Mucosa of descending colon (tissue), 3 donors: ENCODE results near the gene TMEM135. TPM values are rescaled to one million over a fixed set of nuclear protein-coding genes. Genes with fewer than 3 reads are reported as not detected.

Experiments used
- ATAC-seq: fragments of 200-7000 bp; cut with Tn5 transposase; one replicate; pipeline ENCODE4 v1.9.1; 2020; ENCODE audit warnings: mild to moderate bottlenecking, moderate library complexity
- DNase-seq, 3 donors: peaks; one replicate each; pipeline ENCODE4 v3.0.0-alpha.2; 2020
- H3K36me3 ChIP-seq: fragments of 200-600 bp; one replicate; pipeline ENCODE4 v1.8.0; 2021; ENCODE audit warnings: low read depth, mild to moderate bottlenecking
- H3K4me1 ChIP-seq: fragments of 200-600 bp; one replicate; pipeline ENCODE4 v1.8.0; 2021; ENCODE audit warnings: low read depth, mild to moderate bottlenecking
- H3K4me3 ChIP-seq: fragments of 200-600 bp; one replicate; pipeline ENCODE4 v1.8.0; 2021; ENCODE audit warnings: mild to moderate bottlenecking
- H3K9me3 ChIP-seq: fragments of 200-600 bp; one replicate; pipeline ENCODE4 v1.8.0; 2021; ENCODE audit warnings: mild to moderate bottlenecking
- intact Hi-C, 2 donors: fragments of 100-400 bp; cut with DNase I in 1 of 2; cut with micrococcal nuclease in 1 of 2; formaldehyde crosslinking; loops; one replicate each; pipeline versions ENCODE4 v1.11.0 to v1.11.1; 2022; cut with DNase I, micrococcal nuclease
- total RNA-seq, 3 donors: library from RNA; stranded (reverse); fragmentation: NEBNext Ultra II Directional in 2 of 3; extraction: Animal tissue kit (Norgen Biotek cat#: 25700) in 2 of 3; gene quantifications; one replicate each; pipeline versions ENCODE4 v1.2.1 to v1.2.4, GENCODE V29; 2021 to 2023
- TF ChIP-seq, protein P1 (sequence below): fragments of 200-600 bp; IDR thresholded peaks from one replicate; pipeline ENCODE4 v1.8.0; 2022; ENCODE audit warnings: antibody characterized with exemption, mild to moderate bottlenecking
- donor health status: DM: no; HTN: no; CAD: no; lungs with moderate emphysema.
- donor health status: DM: no; HTN: no; CAD: no.
- donor health status: DM: no; HTN: yes; CAD: no.

TMEM135 gene
- total RNA-seq, 3 donors from 2014 or later: 32.8 to 37.6 (median 37.0) TPM

DNA sequence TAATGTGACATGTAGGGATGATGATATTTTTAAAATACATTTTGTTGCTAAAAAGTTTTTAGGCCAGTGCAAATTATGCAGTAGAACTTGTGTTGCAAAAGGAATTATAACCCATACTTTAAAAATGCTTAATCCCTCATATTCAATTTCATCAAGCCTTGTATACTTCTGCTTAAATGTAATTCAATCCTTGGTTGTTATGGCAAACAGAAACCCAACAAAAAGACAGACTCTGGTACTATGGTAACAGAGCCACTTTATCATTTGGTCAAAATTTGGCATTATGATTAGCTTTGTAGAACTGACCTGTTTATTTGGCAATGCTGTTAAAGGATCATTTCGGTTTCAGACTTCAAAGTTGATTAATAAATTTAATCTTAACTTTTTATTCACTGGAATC, 284.8 kb downstream of the TMEM135 start:
- Histone ChIP-seq H3K36me3 (no peaks in the 10 kb centered on the region), H3K9me3 (no peaks in the 10 kb centered on the region), H3K4me3 (no peak overlapping the region), H3K4me1 (no peaks in the 10 kb centered on the region)
- intact Hi-C loops: no loop called here
- TF ChIP-seq, protein P1, sequence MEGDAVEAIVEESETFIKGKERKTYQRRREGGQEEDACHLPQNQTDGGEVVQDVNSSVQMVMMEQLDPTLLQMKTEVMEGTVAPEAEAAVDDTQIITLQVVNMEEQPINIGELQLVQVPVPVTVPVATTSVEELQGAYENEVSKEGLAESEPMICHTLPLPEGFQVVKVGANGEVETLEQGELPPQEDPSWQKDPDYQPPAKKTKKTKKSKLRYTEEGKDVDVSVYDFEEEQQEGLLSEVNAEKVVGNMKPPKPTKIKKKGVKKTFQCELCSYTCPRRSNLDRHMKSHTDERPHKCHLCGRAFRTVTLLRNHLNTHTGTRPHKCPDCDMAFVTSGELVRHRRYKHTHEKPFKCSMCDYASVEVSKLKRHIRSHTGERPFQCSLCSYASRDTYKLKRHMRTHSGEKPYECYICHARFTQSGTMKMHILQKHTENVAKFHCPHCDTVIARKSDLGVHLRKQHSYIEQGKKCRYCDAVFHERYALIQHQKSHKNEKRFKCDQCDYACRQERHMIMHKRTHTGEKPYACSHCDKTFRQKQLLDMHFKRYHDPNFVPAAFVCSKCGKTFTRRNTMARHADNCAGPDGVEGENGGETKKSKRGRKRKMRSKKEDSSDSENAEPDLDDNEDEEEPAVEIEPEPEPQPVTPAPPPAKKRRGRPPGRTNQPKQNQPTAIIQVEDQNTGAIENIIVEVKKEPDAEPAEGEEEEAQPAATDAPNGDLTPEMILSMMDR: no peak
- DNase-seq (no peak), ATAC-seq (no peak)

DNA sequence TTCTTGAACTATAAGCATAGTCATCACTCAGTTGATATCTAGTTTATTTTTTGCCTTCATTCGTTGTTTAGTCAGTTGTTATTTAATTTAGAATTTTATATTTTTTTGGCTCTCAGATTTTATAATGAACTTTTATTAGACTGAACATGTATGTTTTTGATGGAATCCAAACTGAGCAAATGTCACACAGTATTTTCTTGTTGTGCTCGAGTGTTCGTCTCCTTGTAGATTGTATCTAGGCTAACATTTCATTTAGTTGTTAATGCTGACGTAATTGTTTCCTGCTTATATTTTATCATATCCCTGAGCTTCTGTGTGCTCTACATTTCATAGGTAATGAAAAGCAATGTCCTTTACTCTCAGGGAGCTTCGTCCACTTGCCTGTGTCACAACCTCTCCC, 286.2 kb downstream of the TMEM135 start:
- TF ChIP-seq, protein P1: no peak
- no peak overlapping the region for H3K4me3 ChIP-seq
- no peaks in the 10 kb centered on the region for H3K4me1 ChIP-seq
- intact Hi-C loops: no loop called here
- H3K9me3 ChIP-seq: no peaks in the 10 kb centered on the region
- no peaks in the 10 kb centered on the region for H3K36me3 ChIP-seq
- no peak for DNase-seq
- ATAC-seq: no peak

DNA sequence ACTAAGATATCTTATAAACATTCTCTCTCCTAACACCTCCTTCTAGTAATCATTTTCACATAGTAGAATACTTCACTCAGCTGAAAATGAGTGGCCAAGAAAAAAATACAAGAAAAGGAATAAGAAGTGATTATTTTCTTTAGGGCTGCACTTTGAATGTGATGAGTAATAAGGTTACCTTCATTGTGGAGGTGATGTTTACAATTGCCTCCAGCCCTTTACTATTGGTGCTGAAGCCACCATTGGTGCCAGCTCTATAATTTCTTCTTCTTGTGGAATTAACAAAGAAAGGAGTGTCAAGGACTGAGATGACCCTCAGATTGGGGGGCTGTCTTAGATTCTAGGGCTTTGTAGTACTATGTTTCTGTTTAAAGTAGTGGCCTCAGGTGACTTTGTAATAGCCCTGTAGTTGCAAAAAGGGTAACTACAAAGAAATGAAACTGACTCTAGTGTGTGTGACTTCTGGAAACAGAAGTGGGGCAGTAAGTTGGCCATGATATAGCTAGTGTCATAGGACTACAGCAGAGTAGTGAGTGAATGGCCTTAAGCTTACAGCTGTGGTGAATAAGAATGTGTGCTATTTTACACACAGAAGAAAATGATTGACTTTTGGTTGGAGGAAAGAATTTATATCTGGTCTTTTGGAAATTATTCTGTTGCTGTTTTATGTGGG, 287.2 kb downstream of the TMEM135 start:
- DNase-seq (no peak), ATAC-seq (no peak)
- Histone ChIP-seq H3K4me1 (no peaks in the 10 kb centered on the region), H3K4me3 (no peak overlapping the region), H3K9me3 (no peaks in the 10 kb centered on the region), H3K36me3 (no peaks in the 10 kb centered on the region)
- TF ChIP-seq, protein P1: no peak
- intact Hi-C loops: no loop called here

DNA sequence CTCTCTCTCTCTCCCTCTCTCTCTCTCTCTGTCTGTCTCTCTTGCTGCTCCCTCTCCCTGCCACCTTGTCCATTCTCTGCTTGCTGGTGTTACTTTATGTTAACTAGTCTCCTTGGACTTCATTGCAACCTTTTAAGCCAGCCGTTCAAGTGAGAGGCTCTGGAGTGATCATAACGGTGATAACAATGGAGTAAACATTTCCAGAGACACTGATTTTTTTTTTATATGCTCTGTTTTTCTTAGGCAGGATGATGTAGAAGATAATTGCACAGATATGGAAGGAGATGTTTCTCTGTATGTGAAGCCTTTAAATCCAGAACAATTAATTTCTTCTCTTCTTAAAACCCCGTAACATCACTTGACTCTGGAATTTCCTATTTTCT, 287.7 kb downstream of the TMEM135 start:
- Histone ChIP-seq H3K4me1 (no peaks in the 10 kb centered on the region), H3K4me3 (no peak overlapping the region), H3K36me3 (no peaks in the 10 kb centered on the region), H3K9me3 (no peaks in the 10 kb centered on the region)
- TF ChIP-seq, protein P1: no peak
- no peak for DNase-seq
- ATAC-seq: no peak
- intact Hi-C loops: no loop called here

DNA sequence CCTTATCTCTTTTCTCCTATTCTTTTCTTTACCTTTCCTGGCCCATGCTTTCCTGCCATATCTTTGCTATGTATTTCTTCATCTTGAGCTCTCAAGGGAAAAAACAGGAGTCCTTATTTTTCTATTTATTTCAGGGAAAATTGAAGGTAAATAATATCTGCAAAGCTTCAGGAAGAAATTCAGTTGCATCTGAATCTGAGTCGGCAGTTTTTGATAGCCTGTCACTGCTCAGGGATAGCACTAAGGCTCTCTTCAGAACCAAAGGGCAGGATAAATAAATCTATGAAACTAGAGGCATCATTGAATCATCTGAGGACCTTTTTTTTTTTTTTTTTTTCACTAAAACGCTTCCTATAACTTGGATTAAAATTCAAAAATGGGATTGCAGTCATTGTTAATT, 288.9 kb downstream of the TMEM135 start:
- TF ChIP-seq, protein P1: no peak
- DNase-seq: no peak
- intact Hi-C loops: no loop called here
- H3K9me3 ChIP-seq: no peaks in the 10 kb centered on the region
- H3K4me3 ChIP-seq: no peak overlapping the region
- H3K36me3 ChIP-seq: no peaks in the 10 kb centered on the region
- ATAC-seq: no peak
- H3K4me1 ChIP-seq: no peaks in the 10 kb centered on the region

DNA sequence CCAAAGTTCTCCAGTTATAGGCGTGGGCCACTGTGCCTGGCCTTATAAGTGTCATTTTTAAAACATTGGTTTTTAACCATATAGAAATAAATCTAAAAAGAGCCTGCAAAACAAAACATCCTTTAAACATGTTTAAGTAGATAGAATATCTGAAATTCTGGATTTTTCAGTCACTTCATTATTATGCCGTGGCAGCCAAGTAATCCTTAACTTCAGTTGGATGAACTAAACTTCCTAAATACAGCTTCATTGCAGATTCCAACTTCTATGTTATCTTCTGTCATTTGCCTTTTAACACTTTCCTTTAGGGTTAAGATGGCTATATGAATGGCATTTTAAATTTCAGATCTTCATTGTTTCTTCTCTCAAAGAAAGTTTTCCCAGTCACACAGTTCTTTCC, 291.4 kb downstream of the TMEM135 start:
- no peak for ATAC-seq
- intact Hi-C loops: no loop called here
- no peak for DNase-seq
- H3K4me3 ChIP-seq: no peak overlapping the region
- H3K9me3 ChIP-seq: no peaks in the 10 kb centered on the region
- no peaks in the 10 kb centered on the region for H3K36me3 ChIP-seq
- H3K4me1 ChIP-seq: no peaks in the 10 kb centered on the region
- TF ChIP-seq, protein P1: no peak
